ENCODE measurements around the gene PDSS1. TPM values are rescaled to one million over a fixed set of nuclear protein-coding genes. Genes with fewer than 3 reads are reported as not detected.

Gene PDSS1
- total RNA-seq, 1 experiment from 2014 or later = 18.4 TPM

- peaks cover 30 to 35% (median 34%) of the 10 kb centered on the region in 3 experiments for H3K36me3 Mint-ChIP-seq (ENCODE audit: insufficient read depth in 1 of 3, low read depth in 3 of 3)
- no peak overlapping the region for H3K27ac ChIP-seq (ENCODE audit: insufficient read length, low read depth, low read length)
- no peak overlapping the region for H3K14ac ChIP-seq (ENCODE audit: insufficient read depth, low read length)
- no peak overlapping the region for H4K5ac ChIP-seq (ENCODE audit: insufficient read length, low read depth, low read length)
- H2BK120ac ChIP-seq (ENCODE audit: low read depth, low read length, poor library complexity, severe bottlenecking) = no peak overlapping the region
- peaks cover 7 to 15% of the 10 kb centered on the region in 2 experiments; a peak in 3 of 4 replicates for H3K4me1 Mint-ChIP-seq
- H4K91ac ChIP-seq (ENCODE audit: insufficient read length, low read depth, low read length) = no peak overlapping the region
- no CpG with 5 or more reads among the region's 2 CpGs for WGBS (ENCODE audit: extremely low coverage, insufficient read length, low lambda C conversion rate)
- peaks cover 23% of the 10 kb centered on the region; the same call in 1 of the 2 replicates for H3K79me2 ChIP-seq (ENCODE audit: insufficient read depth, low read length)
- no peak overlapping the region for H3K18ac ChIP-seq (ENCODE audit: insufficient read length, low read depth, low read length)
- H4K20me1 ChIP-seq (ENCODE audit: control insufficient read depth, insufficient read depth, insufficient read length) = no peaks in the 10 kb centered on the region
- peaks cover 0 to 7% of the 10 kb centered on the region in 2 experiments; a peak in 3 of 5 replicates for H3K9me3 Mint-ChIP-seq
- no peaks in the 10 kb centered on the region for H3K4me1 ChIP-seq (ENCODE audit: insufficient read depth, low read length)
- H3K23me2 ChIP-seq (ENCODE audit: insufficient read length, low read depth, low read length, poor library complexity, severe bottlenecking) = peaks cover 6% of the 10 kb centered on the region
- no peak overlapping the region for H2AK5ac ChIP-seq (ENCODE audit: insufficient read length, low read length)
- peaks cover 5% of the 10 kb centered on the region for H3K79me1 ChIP-seq (ENCODE audit: insufficient read depth, low read depth, low read length, poor library complexity, severe bottlenecking)
- no peak overlapping the region for H3K9ac ChIP-seq (ENCODE audit: extremely low read depth, insufficient read length, low read length)
- H3K4me2 ChIP-seq (ENCODE audit: insufficient read depth, insufficient read length, low read length) = peak overlapping the region; percentile 93
- no peaks in the 10 kb centered on the region for H3K27me3 Mint-ChIP-seq (ENCODE audit: low read depth)
- H3K56ac ChIP-seq (ENCODE audit: insufficient read length, low read depth, low read length) = no peak overlapping the region
- TF ChIP-seq, protein P1, sequence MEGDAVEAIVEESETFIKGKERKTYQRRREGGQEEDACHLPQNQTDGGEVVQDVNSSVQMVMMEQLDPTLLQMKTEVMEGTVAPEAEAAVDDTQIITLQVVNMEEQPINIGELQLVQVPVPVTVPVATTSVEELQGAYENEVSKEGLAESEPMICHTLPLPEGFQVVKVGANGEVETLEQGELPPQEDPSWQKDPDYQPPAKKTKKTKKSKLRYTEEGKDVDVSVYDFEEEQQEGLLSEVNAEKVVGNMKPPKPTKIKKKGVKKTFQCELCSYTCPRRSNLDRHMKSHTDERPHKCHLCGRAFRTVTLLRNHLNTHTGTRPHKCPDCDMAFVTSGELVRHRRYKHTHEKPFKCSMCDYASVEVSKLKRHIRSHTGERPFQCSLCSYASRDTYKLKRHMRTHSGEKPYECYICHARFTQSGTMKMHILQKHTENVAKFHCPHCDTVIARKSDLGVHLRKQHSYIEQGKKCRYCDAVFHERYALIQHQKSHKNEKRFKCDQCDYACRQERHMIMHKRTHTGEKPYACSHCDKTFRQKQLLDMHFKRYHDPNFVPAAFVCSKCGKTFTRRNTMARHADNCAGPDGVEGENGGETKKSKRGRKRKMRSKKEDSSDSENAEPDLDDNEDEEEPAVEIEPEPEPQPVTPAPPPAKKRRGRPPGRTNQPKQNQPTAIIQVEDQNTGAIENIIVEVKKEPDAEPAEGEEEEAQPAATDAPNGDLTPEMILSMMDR (conservative IDR thresholded peaks at IDR 0.05) = no peak
- H2BK12ac ChIP-seq (ENCODE audit: insufficient read length, low read depth, low read length) = no peak overlapping the region
- H2BK20ac ChIP-seq (ENCODE audit: low read depth, low read length, poor library complexity, severe bottlenecking) = no peak overlapping the region
- H3T11ph ChIP-seq (ENCODE audit: low read length) = no peak overlapping the region
- no peak overlapping the region for H3K4ac ChIP-seq (ENCODE audit: low read depth, low read length)
- no peaks in the 10 kb centered on the region for H3K27me3 ChIP-seq (ENCODE audit: insufficient read depth, low read length)
- peak overlapping the region; percentile 94 to 97 for H3K4me3 Mint-ChIP-seq
- H3K27ac Mint-ChIP-seq = peak overlapping the region in 1 of 3 experiments; percentile 35; a peak in 1 of 7 replicates
- no peak overlapping the region for H3K23ac ChIP-seq (ENCODE audit: insufficient read length, low read depth, low read length)
- H2AFZ ChIP-seq (ENCODE audit: low read length) = no peak overlapping the region
- no peak overlapping the region for H4K8ac ChIP-seq (replicated peaks; ENCODE audit: insufficient read length, low read depth, low read length)
- H2BK15ac ChIP-seq (ENCODE audit: low read depth, low read length) = no peak overlapping the region
- DNase-seq = no peak
- no peak overlapping the region for H2BK5ac ChIP-seq (ENCODE audit: insufficient read length, low read length)
- no peaks in the 10 kb centered on the region for H3K9me3 ChIP-seq (ENCODE audit: control insufficient read depth, low read depth, low read length)
Measured at GRCh38 chr10:26698909-26699308, 1.4 kb downstream of the PDSS1 start.
